Suprapubic skin (tissue), 3 donors: Measurements from ENCODE around the gene RND1.

Experiments used
- CTCF ChIP-seq, 2 donors: fragments of 200-600 bp in 1 of 2; fragments of 450-650 bp in 1 of 2; sonication (generic) in 1 of 2; IDR thresholded peaks; one replicate each; pipeline ENCODE4 v1.5.1; 2016 to 2019; ENCODE audit warnings: antibody characterized with exemption in 2 of 2, mild to moderate bottlenecking in 1 of 2, moderate library complexity in 1 of 2
- POLR2A ChIP-seq, 2 donors: fragments of 450-650 bp; IDR thresholded peaks; one replicate each; pipeline ENCODE4 v1.6.1; 2017; ENCODE audit warnings: antibody characterized with exemption in 2 of 2, mild to moderate bottlenecking in 2 of 2, moderate library complexity in 2 of 2

- TF ChIP-seq CTCF (IDR thresholded peaks at IDR 0.05) (no peak), POLR2A (IDR thresholded peaks at IDR 0.05) (no peak)
Observed at GRCh38 chr12:48828841-48829575, 36.7 kb downstream of the RND1 start.
